Measurements from ENCODE around the gene SLC10A1.
A peak's percentile ranks its signal among the peaks of the same experiment; 100 is the strongest.
"Not testable (repeated sequence)": the region's sequence is repeated elsewhere in the genome, so short reads cannot be mapped to it uniquely, and the experiment has no call there.

SLC10A1 gene

DNA sequence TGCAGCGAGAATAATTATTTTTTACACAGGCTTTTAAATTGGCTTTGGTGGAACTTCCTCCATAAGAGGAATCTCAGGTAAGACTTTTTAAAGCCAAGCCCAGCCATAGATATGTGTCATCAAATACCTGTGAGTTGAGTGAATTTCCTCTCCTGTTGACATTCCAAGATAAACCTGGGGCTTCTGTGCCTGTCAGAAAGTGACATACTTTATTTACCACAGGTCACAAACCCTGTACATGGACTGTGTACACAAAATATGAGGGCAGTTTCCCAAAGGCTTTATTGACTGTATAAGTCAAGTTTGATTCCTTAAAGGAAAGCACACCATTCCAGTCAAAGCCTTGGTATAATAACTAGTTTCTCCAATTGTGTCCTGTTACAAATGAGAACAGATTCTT, 56.0 kb downstream of the SLC10A1 start:
- in situ Hi-C loops (cut with MboI; ENCODE audit: low pct_unique_long_range_greater_than_20kb, low sequenced_read_pairs): no loop called here
- no peak for DNase-seq

DNA sequence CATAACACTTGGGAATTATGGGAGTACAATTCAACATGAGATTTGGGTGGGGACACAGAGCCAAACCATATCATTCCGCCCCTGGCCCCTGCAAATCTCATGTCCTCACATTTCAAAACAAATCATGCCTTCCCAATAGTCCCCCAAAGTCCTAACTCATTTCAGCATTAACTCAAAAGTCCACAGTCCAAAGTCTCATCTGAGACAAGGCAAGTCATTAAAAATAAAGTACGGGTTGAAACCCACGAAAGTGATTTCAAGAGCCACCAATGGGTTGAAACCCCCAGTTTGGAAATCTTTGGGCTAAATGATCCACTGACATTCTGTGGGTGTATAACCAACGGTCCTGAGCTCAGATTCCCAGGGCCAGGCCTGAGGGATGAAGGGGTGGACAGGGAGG, 60.6 kb downstream of the SLC10A1 start:
- DNase-seq; in situ Hi-C loops (cut with MboI; ENCODE audit: low pct_unique_long_range_greater_than_20kb, low sequenced_read_pairs): not testable (repeated sequence)

DNA sequence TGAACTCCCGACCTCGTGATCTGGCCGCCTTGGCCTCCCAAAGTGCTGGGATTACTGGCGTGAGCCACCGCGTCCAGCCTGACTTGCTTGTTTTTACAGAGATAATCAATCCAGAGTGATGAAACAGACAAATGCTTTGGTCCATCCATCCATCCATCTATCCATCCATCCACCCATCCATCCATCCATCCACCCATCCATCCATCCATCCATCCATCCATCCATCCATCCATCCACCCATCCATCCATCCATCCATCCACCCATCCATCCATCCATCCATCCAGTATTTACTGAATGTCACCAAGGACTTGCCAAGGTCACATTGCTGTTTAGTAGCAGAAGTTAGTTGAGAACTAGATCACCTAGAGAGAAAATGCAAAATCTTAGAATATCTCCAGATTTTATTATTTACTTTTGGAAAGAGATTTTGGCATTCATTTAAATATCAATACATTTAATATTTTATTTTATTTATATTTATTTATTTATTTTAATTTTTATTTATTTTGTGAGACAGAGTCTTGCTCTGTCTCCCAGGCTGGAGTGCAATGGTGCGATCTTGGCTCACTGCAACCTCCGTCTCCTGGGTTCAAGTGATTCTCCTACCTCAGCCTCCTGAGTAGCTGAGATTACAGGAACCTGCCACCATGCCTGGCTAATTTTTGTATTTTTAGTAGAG, 65.0 kb downstream of the SLC10A1 start:
- in situ Hi-C loops (cut with MboI; ENCODE audit: low pct_unique_long_range_greater_than_20kb, low sequenced_read_pairs); DNase-seq: not testable (repeated sequence)

DNA sequence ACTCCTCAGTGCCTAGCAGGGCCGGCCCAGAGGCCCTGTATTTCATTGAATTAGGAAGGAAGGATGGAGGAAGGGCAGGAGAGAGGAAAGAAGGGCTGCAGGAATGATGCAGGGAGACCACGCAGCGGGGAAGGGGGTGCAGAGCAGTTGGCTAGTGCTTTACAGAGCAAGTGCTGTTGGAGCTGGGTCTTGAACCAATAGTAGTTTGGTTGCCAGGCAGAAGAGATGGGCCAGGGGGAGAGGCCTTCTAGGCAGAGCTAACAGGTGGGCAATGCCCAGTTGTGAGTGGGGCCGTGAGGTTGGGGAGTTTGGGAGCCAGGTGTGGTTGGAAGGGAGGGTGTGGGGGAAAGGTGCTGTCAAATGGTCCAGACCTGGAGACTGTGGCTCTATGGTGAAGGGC, 69.2 kb downstream of the SLC10A1 start:
- no peak for DNase-seq
- in situ Hi-C loops (cut with MboI; ENCODE audit: low pct_unique_long_range_greater_than_20kb, low sequenced_read_pairs): no loop called here

DNA sequence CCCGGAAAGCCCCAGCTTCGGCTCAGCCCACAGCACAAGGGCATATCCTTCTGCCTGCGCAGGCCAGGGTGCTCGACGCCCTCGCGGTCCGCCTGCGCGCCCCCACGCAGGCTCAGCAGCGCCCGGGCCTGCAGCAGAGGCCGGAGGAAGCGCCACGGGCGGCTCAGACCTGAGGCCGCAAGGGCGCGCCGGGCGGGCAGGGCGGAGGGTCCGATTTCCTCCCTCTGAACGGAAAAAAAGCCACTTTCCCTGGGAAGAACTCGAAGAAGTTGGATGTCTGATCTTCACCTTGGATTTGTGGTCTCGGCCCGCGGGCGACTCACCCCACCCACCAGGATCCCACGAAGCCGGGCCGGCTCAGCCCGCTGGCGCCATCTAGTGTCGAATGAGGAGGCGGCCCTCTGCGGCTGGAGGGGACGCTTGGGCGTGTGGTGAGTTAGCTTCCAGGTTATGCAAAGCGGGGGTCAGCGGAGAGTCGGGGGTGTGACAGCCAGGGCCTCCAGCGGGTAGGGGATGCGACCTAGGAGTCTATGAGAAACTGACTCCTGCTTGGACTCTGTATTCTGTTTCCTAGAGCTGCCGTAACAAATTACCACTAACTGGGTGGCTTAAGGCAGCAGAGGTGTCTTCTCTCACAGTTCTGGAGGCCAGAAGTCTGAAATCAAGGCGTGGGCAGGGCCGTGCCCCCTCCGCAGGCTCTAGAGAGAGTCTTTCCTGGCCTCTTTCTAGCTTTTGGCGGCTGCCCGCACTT, 70.1 kb downstream of the SLC10A1 start:
- in situ Hi-C loops (cut with MboI; ENCODE audit: low pct_unique_long_range_greater_than_20kb, low sequenced_read_pairs): no loop called here
- DNase-seq: peak; percentile 84

Measured in KBM-7 (cell line).